NAMALWA (cell line): Measurements from ENCODE around the gene DGKQ.
A peak's percentile ranks its signal among the peaks of the same experiment; 100 is the strongest.
"Not testable (repeated sequence)": the region's sequence is repeated elsewhere in the genome, so short reads cannot be mapped to it uniquely, and the experiment has no call there.

Experiments used
- DNase-seq: peaks from one replicate; pipeline ENCODE4 v3.0.0-alpha.2; 2015; ENCODE audit warnings: low spot score

Gene DGKQ

GRCh38 chr4:948101-948935 is 25.1 kb downstream of the DGKQ start:
- no peak for DNase-seq

- no peak for DNase-seq
Observed at GRCh38 chr4:947491-947971, 25.8 kb downstream of the DGKQ start.

- DNase-seq: no peak
Observed at GRCh38 chr4:946517-947471, 26.6 kb downstream of the DGKQ start.

GRCh38 chr4:946103-946450 is 27.3 kb downstream of the DGKQ start:
- DNase-seq: no peak

GRCh38 chr4:945274-946102 is 27.9 kb downstream of the DGKQ start:
- no peak for DNase-seq

- DNase-seq: not testable (repeated sequence)
Observed at GRCh38 chr4:939508-939907, 33.9 kb downstream of the DGKQ start.

GRCh38 chr4:932713-933070 is 40.7 kb downstream of the DGKQ start:
- no peak for DNase-seq

GRCh38 chr4:931960-932712 is 41.2 kb downstream of the DGKQ start, which contains the start of the genes GAK and TMEM175:
TSS of gene GAK (minus strand) at chr4:932316. CDS start at chr4:932187, 129 bp downstream.
TSS of gene TMEM175 (plus strand) at chr4:932460. CDS start at chr4:947740, 15,280 bp downstream.
- peak; percentile 96 for DNase-seq

GRCh38 chr4:931194-931959 is 42.0 kb downstream of the DGKQ start:
- peak; percentile 33 for DNase-seq

- no peak for DNase-seq
Observed at GRCh38 chr4:930827-931193, 42.6 kb downstream of the DGKQ start.

GRCh38 chr4:930028-930551 is 43.3 kb downstream of the DGKQ start:
- peak; percentile 23 for DNase-seq

GRCh38 chr4:929096-929765 is 44.1 kb downstream of the DGKQ start:
- DNase-seq: no peak

GRCh38 chr4:927566-927965 is 45.8 kb downstream of the DGKQ start:
- peak; percentile 25 for DNase-seq

- DNase-seq: peak; percentile 64
Observed at GRCh38 chr4:926538-926937, 46.8 kb downstream of the DGKQ start.

- DNase-seq: no peak
Observed at GRCh38 chr4:925771-926500, 47.4 kb downstream of the DGKQ start.

GRCh38 chr4:925171-925570 is 48.2 kb downstream of the DGKQ start:
- DNase-seq: no peak

GRCh38 chr4:924107-925096 is 49.0 kb downstream of the DGKQ start:
- peak; percentile 43 for DNase-seq
